Neuronal stem cell (in vitro differentiated cells): Measurements from ENCODE around the gene ELMOD3.

Experiments used
- DNase-seq: peaks from one replicate; pipeline ENCODE4 v3.0.0-alpha.2; 2013; ENCODE audit warnings: low spot score
- H2AFZ ChIP-seq: one replicate; pipeline ENCODE4 v1.6.1; 2013; ENCODE audit warnings: mild to moderate bottlenecking, low read length, inconsistent platforms
- H2AK5ac ChIP-seq: 2 replicates; pipeline ENCODE4 v1.6.1; 2013; ENCODE audit warnings: low read depth, mild to moderate bottlenecking, inconsistent platforms, low read length, moderate library complexity, mixed read lengths
- H2BK120ac ChIP-seq: 2 replicates; pipeline ENCODE4 v1.6.1; 2013; ENCODE audit warnings: low read depth, mild to moderate bottlenecking, inconsistent platforms, low read length, moderate library complexity, mixed read lengths
- H2BK12ac ChIP-seq: one replicate; pipeline ENCODE4 v1.6.1; 2013; ENCODE audit warnings: low read length, inconsistent platforms
- H2BK15ac ChIP-seq: 2 replicates; pipeline ENCODE4 v1.6.1; 2013; ENCODE audit warnings: mild to moderate bottlenecking, low read length, inconsistent platforms, mixed read lengths
- H2BK5ac ChIP-seq: one replicate; pipeline ENCODE4 v1.6.1; 2013; ENCODE audit warnings: inconsistent platforms, mild to moderate bottlenecking, low read length, moderate library complexity
- H3K14ac ChIP-seq: one replicate; pipeline ENCODE4 v1.6.1; 2013; ENCODE audit warnings: low read length, inconsistent platforms
- H3K18ac ChIP-seq: 2 replicates; pipeline ENCODE4 v1.6.1; 2013; ENCODE audit warnings: low read length, inconsistent platforms
- H3K23ac ChIP-seq: 2 replicates; pipeline ENCODE4 v1.6.1; 2013; ENCODE audit warnings: low read depth, mild to moderate bottlenecking, mixed read lengths, low read length, inconsistent platforms; ENCODE audit not compliant: poor library complexity
- H3K27ac ChIP-seq: replicated peaks from 3 replicates; pipeline ENCODE4 v1.5.1; 2013; ENCODE audit warnings: low read length, inconsistent platforms
- H3K27me3 ChIP-seq, 3 experiments: 2 replicates each; pipeline ENCODE4 v1.6.1; 2013; ENCODE audit warnings: low read length in 3 of 3, mild to moderate bottlenecking in 2 of 3, inconsistent platforms in 1 of 3, low read depth in 1 of 3, mixed read lengths in 1 of 3, moderate library complexity in 1 of 3; ENCODE audit not compliant: control insufficient read depth in 3 of 3, insufficient read depth in 3 of 3
- H3K36me3 ChIP-seq, 2 donors: replicated peaks in 1 of 2; 2 replicates each; pipeline ENCODE4 v1.6.1; 2013; ENCODE audit warnings: low read length in 2 of 2; ENCODE audit not compliant: control insufficient read depth in 2 of 2, insufficient read depth in 2 of 2
- H3K4ac ChIP-seq: 2 replicates; pipeline ENCODE4 v1.6.1; 2013; ENCODE audit warnings: inconsistent platforms, mild to moderate bottlenecking, low read length, moderate library complexity
- H3K4me1 ChIP-seq, 2 donors: 1 replicate in 1 of 2; 2 replicates in 1 of 2; pipeline ENCODE4 v1.6.1; 2013; ENCODE audit warnings: low read length in 2 of 2, low read depth in 1 of 2; ENCODE audit not compliant: control insufficient read depth in 2 of 2, insufficient read depth in 1 of 2
- H3K4me2 ChIP-seq: one replicate; pipeline ENCODE4 v1.6.1; 2013; ENCODE audit warnings: mild to moderate bottlenecking, low read length, inconsistent platforms; ENCODE audit not compliant: insufficient read depth, poor library complexity, severe bottlenecking
- H3K4me3 ChIP-seq, 2 donors: 2 replicates each; pipeline ENCODE4 v1.5.1; 2013; ENCODE audit warnings: low read length in 2 of 2, mild to moderate bottlenecking in 2 of 2, inconsistent platforms in 1 of 2, moderate library complexity in 1 of 2
- H3K79me1 ChIP-seq: one replicate; pipeline ENCODE4 v1.6.1; 2013; ENCODE audit warnings: low read depth, mild to moderate bottlenecking, inconsistent platforms, low read length, moderate library complexity
- H3K9ac ChIP-seq: one replicate; pipeline ENCODE4 v1.6.1; 2013; ENCODE audit warnings: mild to moderate bottlenecking, low read depth, low read length, inconsistent platforms; ENCODE audit not compliant: poor library complexity
- H3K9me3 ChIP-seq, 2 donors: replicated peaks in 1 of 2; 2 replicates each; pipeline versions ENCODE3 to v1.6.1; 2013; ENCODE audit warnings: low read length in 2 of 2, mild to moderate bottlenecking in 2 of 2, inconsistent platforms in 1 of 2, low read depth in 1 of 2, mixed read lengths in 1 of 2, moderate library complexity in 1 of 2; ENCODE audit not compliant: control insufficient read depth in 2 of 2, insufficient read depth in 1 of 2
- H4K8ac ChIP-seq: one replicate; pipeline ENCODE4 v1.6.1; 2013; ENCODE audit warnings: low read depth, mild to moderate bottlenecking, inconsistent platforms, low read length, moderate library complexity
- H4K91ac ChIP-seq: one replicate; pipeline ENCODE4 v1.6.1; 2013; ENCODE audit warnings: low read length, low read depth, mild to moderate bottlenecking, inconsistent platforms; ENCODE audit not compliant: poor library complexity
- WGBS, 2 donors: extraction: QIAGEN DNeasy Blood & Tissue Kit; methylation state at CpG; one replicate each; pipeline ENCODE4 v1.1.7; 2013; ENCODE audit warnings: missing lambda C conversion rate in 2 of 2, mixed read lengths in 1 of 2; ENCODE audit not compliant: insufficient read length in 2 of 2, insufficient replicate concordance in 1 of 2; ENCODE audit errors: extremely low coverage in 2 of 2; 5-methylcytosine and 5-hydroxymethylcytosine counted together

ELMOD3 gene

GRCh38 chr2:85398426-85399182, 44.0 kb downstream of the ELMOD3 start:
- WGBS, 2 donors, result no CpG with 5 or more reads among the region's 8 CpGs

GRCh38 chr2:85399183-85399455, 44.5 kb downstream of the ELMOD3 start:
- H2BK120ac ChIP-seq, result no peak overlapping the region
- H3K9me3 ChIP-seq, result no peaks in the 10 kb centered on the region
- H3K4me3 ChIP-seq, result no peak overlapping the region
- H4K91ac ChIP-seq, result no peak overlapping the region
- H3K18ac ChIP-seq, result no peak overlapping the region
- H3K27ac ChIP-seq, result no peak overlapping the region
- H2BK12ac ChIP-seq, result no peak overlapping the region
- H3K36me3 ChIP-seq, result no peaks in the 10 kb centered on the region
- no CpG with 5 or more reads among the region's 8 CpGs for WGBS, 2 donors
- DNase-seq, result no peak
- H2BK15ac ChIP-seq, result no peak overlapping the region
- peaks cover 0 to 2% (median 0%) of the 10 kb centered on the region in 3 experiments for H3K27me3 ChIP-seq
- no peak overlapping the region for H2AFZ ChIP-seq
- H4K8ac ChIP-seq, result no peak overlapping the region
- H3K9ac ChIP-seq, result no peak overlapping the region
- no peak overlapping the region for H3K4me2 ChIP-seq
- H3K4me1 ChIP-seq, result peaks cover 0 to 5% of the 10 kb centered on the region in 2 donors
- peaks cover 2% of the 10 kb centered on the region for H3K79me1 ChIP-seq
- peak overlapping the region; percentile 17 for H3K14ac ChIP-seq
- peak overlapping the region; percentile 80 for H3K23ac ChIP-seq
- no peak overlapping the region for H3K4ac ChIP-seq
- peak overlapping the region; percentile 66 for H2BK5ac ChIP-seq
- H2AK5ac ChIP-seq, result no peak overlapping the region

More at GRCh38 chr2:85398426-85399182, 44.0 kb downstream of the ELMOD3 start:
- no peak overlapping the region for H2BK12ac ChIP-seq
- no peak overlapping the region for H3K4me3 ChIP-seq
- peaks cover 2% of the 10 kb centered on the region for H3K79me1 ChIP-seq
- H3K9ac ChIP-seq, result no peak overlapping the region
- no peak overlapping the region for H2AFZ ChIP-seq
- H2BK15ac ChIP-seq, result peak overlapping the region; percentile 26
- peak overlapping the region; percentile 71 for H3K14ac ChIP-seq
- H4K91ac ChIP-seq, result no peak overlapping the region
- peak overlapping the region; percentile 46 for H2AK5ac ChIP-seq
- H3K4ac ChIP-seq, result no peak overlapping the region
- H2BK5ac ChIP-seq, result peak overlapping the region; percentile 66
- H3K27ac ChIP-seq, result no peak overlapping the region
- H3K18ac ChIP-seq, result peak overlapping the region; percentile 38
- H3K27me3 ChIP-seq, result peaks cover 0 to 2% (median 0%) of the 10 kb centered on the region in 3 experiments
- no peaks in the 10 kb centered on the region for H3K9me3 ChIP-seq
- H2BK120ac ChIP-seq, result no peak overlapping the region
- no peak overlapping the region for H4K8ac ChIP-seq
- H3K4me1 ChIP-seq, result peaks cover 0 to 5% of the 10 kb centered on the region in 2 donors
- H3K36me3 ChIP-seq, result no peaks in the 10 kb centered on the region
- H3K4me2 ChIP-seq, result no peak overlapping the region
- DNase-seq, result no peak
- H3K23ac ChIP-seq, result peak overlapping the region; percentile 80

- 100% methylated on average over 1 of the region's 8 CpGs; no CpG with 5 or more reads in 1 of the 2 donors for WGBS, 2 donors
- DNase-seq, result no peak
Observed at GRCh38 chr2:85400023-85400422, 45.5 kb downstream of the ELMOD3 start.

GRCh38 chr2:85400541-85401463, 46.2 kb downstream of the ELMOD3 start:
- Histone ChIP-seq H3K18ac (no peak overlapping the region), H3K4me3 (no peak overlapping the region), H2AK5ac (no peak overlapping the region), H3K4ac (peak overlapping the region; percentile 37), H3K79me1 (peaks cover 2% of the 10 kb centered on the region), H3K14ac (no peak overlapping the region), H2BK15ac (no peak overlapping the region), H4K91ac (no peak overlapping the region), H3K4me2 (no peak overlapping the region), H3K27ac (no peak overlapping the region), H2AFZ (no peak overlapping the region), H4K8ac (no peak overlapping the region), H3K4me1 (peaks cover 0 to 4% of the 10 kb centered on the region in 2 donors), H3K23ac (no peak overlapping the region), H3K9me3 (no peaks in the 10 kb centered on the region), H2BK12ac (no peak overlapping the region), H3K9ac (no peak overlapping the region), H3K27me3 (peaks cover 0 to 2% (median 0%) of the 10 kb centered on the region in 3 experiments), H2BK120ac (no peak overlapping the region), H3K36me3 (no peaks in the 10 kb centered on the region), H2BK5ac (peak overlapping the region; percentile 24)
- DNase-seq, result no peak
- WGBS, 2 donors, result no CpG with 5 or more reads among the region's 14 CpGs

More at GRCh38 chr2:85400023-85400422, 45.5 kb downstream of the ELMOD3 start:
- no peak overlapping the region for H3K4ac ChIP-seq
- no peak overlapping the region for H3K18ac ChIP-seq
- no peak overlapping the region for H2BK15ac ChIP-seq
- H2BK12ac ChIP-seq, result no peak overlapping the region
- H2BK120ac ChIP-seq, result no peak overlapping the region
- no peak overlapping the region for H2AK5ac ChIP-seq
- H3K4me3 ChIP-seq, result no peak overlapping the region
- peaks cover 0 to 2% (median 0%) of the 10 kb centered on the region in 3 experiments for H3K27me3 ChIP-seq
- H2AFZ ChIP-seq, result no peak overlapping the region
- no peak overlapping the region for H4K91ac ChIP-seq
- no peaks in the 10 kb centered on the region for H3K4me1 ChIP-seq
- H4K8ac ChIP-seq, result no peak overlapping the region
- no peak overlapping the region for H3K14ac ChIP-seq
- peaks cover 2% of the 10 kb centered on the region for H3K79me1 ChIP-seq
- no peak overlapping the region for H3K23ac ChIP-seq
- no peak overlapping the region for H2BK5ac ChIP-seq
- no peak overlapping the region for H3K27ac ChIP-seq
- H3K9me3 ChIP-seq, result no peaks in the 10 kb centered on the region
- H3K4me2 ChIP-seq, result no peak overlapping the region
- no peak overlapping the region for H3K9ac ChIP-seq
- no peaks in the 10 kb centered on the region for H3K36me3 ChIP-seq
